Erythroblast (primary cell): ENCODE measurements around the gene MS4A10.

Experiments
- GATA1 ChIP-seq: IDR thresholded peaks from 2 replicates; pipeline ENCODE4 v1.6.1; 2011; ENCODE audit warnings: low read depth, mild to moderate bottlenecking, control low read depth, low read length, moderate library complexity
- POLR2A ChIP-seq: IDR thresholded peaks from 2 replicates; pipeline ENCODE4 v1.6.1; 2011; ENCODE audit warnings: mild to moderate bottlenecking, low read length

GRCh38 chr11:60740573-60740972, 44.6 kb upstream of the MS4A10 start:
- TF ChIP-seq POLR2A (no peak), GATA1 (no peak)
